HG03457 (cell line): ENCODE results near the gene PDE8B.

Experiments used
- ATAC-seq: cut with Tn5 transposase; IDR thresholded peaks from one replicate; pipeline ENCODE4 v1.9.1; 2021; ENCODE audit warnings: moderate number of reproducible peaks; ENCODE audit not compliant: unreplicated experiment

PDE8B gene

GRCh38 chr5:77210091-77210963 lies at the start of gene PDE8B:
PDE8B (plus strand) TSS chr5:77210680; CDS start chr5:77210926, 246 bp downstream.
- ATAC-seq = no peak

GRCh38 chr5:77163453-77163852 lies 47.0 kb upstream of the PDE8B start:
- no peak for ATAC-seq

- no peak for ATAC-seq
Measured at GRCh38 chr5:77167063-77167462, 43.4 kb upstream of the PDE8B start.

- no peak for ATAC-seq
Measured at GRCh38 chr5:77167695-77168121, 42.8 kb upstream of the PDE8B start.

GRCh38 chr5:77168161-77168878 lies 42.2 kb upstream of the PDE8B start:
- ATAC-seq = no peak

- ATAC-seq = no peak
Measured at GRCh38 chr5:77168879-77169244, 41.6 kb upstream of the PDE8B start.

GRCh38 chr5:77170196-77170890 lies 40.1 kb upstream of the PDE8B start:
- no peak for ATAC-seq

GRCh38 chr5:77171141-77171910 lies 39.2 kb upstream of the PDE8B start:
- ATAC-seq = no peak

GRCh38 chr5:77172713-77173328 lies 37.7 kb upstream of the PDE8B start:
- ATAC-seq = no peak

GRCh38 chr5:77174526-77174925 lies 36.0 kb upstream of the PDE8B start:
- no peak for ATAC-seq

GRCh38 chr5:77175231-77175630 lies 35.2 kb upstream of the PDE8B start:
- ATAC-seq = no peak

- no peak for ATAC-seq
Measured at GRCh38 chr5:77176429-77176828, 34.1 kb upstream of the PDE8B start.

GRCh38 chr5:77177576-77177975 lies 32.9 kb upstream of the PDE8B start:
- ATAC-seq = no peak

- no peak for ATAC-seq
Measured at GRCh38 chr5:77180167-77181081, 30.1 kb upstream of the PDE8B start.

- ATAC-seq = no peak
Measured at GRCh38 chr5:77181173-77181572, 29.3 kb upstream of the PDE8B start.

- no peak for ATAC-seq
Measured at GRCh38 chr5:77181596-77182304, 28.7 kb upstream of the PDE8B start.

- ATAC-seq = no peak
Measured at GRCh38 chr5:77182367-77182766, 28.1 kb upstream of the PDE8B start.

- no peak for ATAC-seq
Measured at GRCh38 chr5:77186652-77187370, 23.7 kb upstream of the PDE8B start.
